ENCODE results near the gene NGLY1. TPM values are rescaled to one million over a fixed set of nuclear protein-coding genes. Genes with fewer than 3 reads are reported as not detected.

Gene NGLY1
- total RNA-seq, 6 experiments from 2014 or later: 20.8 to 53.1 (median 21.4) TPM

GRCh38 chr3:25706213-25706612, 77.0 kb downstream of the NGLY1 start:
- Histone ChIP-seq H3K36me3 (no peaks in the 10 kb centered on the region), H3K27me3 (no peaks in the 10 kb centered on the region), H3K4me1 (no peaks in the 10 kb centered on the region), H3K4me3 (no peak overlapping the region), H3K27ac (no peak overlapping the region), H3K9me3 (no peaks in the 10 kb centered on the region)
- intact Hi-C loops (cut with DNase I): no loop called here
- WGBS (ENCODE audit: insufficient coverage, low coverage, low lambda C conversion rate, missing lambda C conversion rate): 53% methylated on average over 4 of the region's 4 CpGs
- ATAC-seq (no peak), DNase-seq (no peak)
- TF ChIP-seq CTCF (IDR thresholded peaks at IDR 0.05) (no peak), POLR2A (IDR thresholded peaks at IDR 0.05) (no peak)

DNA sequence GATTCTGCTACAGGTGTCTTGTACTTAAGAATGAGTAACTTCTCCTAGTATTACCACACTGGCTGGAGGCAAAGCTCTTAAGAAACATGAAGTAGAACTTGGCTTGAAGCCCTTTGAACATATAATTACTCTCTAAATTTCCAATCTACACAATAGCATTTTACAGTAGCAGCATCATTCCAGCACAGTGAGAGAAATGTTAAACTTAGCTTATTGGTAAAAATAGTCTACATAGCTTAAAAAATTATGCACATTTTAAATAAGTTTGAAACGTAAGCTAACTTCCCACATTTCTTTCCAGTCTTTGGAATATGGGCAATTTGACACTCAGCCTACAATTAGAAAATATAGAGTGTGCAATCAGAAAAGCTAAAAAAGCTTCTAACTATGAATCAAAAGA, 85.7 kb downstream of the NGLY1 start:
- ATAC-seq: no peak

GRCh38 chr3:25695731-25696420, 87.4 kb downstream of the NGLY1 start:
- H3K9me3 ChIP-seq: no peaks in the 10 kb centered on the region
- no peak overlapping the region for H3K4me3 ChIP-seq
- ATAC-seq: peak in 1 of 4 donors; percentile 42
- peak in 1 of 3 donors; percentile 23 for DNase-seq
- TF ChIP-seq CTCF (IDR thresholded peaks at IDR 0.05) (no peak), POLR2A (IDR thresholded peaks at IDR 0.05) (no peak)
- intact Hi-C loops (cut with DNase I): no loop called here
- H3K27me3 ChIP-seq: no peaks in the 10 kb centered on the region
- H3K27ac ChIP-seq: no peak overlapping the region
- WGBS (ENCODE audit: insufficient coverage, low coverage, low lambda C conversion rate, missing lambda C conversion rate): 48% methylated on average over 4 of the region's 4 CpGs
- no peaks in the 10 kb centered on the region for H3K4me1 ChIP-seq
- H3K36me3 ChIP-seq: no peaks in the 10 kb centered on the region

More for the DNA sequence above, 85.7 kb downstream of the NGLY1 start:
- no peaks in the 10 kb centered on the region for H3K27me3 ChIP-seq
- no peak overlapping the region for H3K27ac ChIP-seq
- 25% methylated on average over 1 of the region's 1 CpG for WGBS (ENCODE audit: insufficient coverage, low coverage, low lambda C conversion rate, missing lambda C conversion rate)
- no peaks in the 10 kb centered on the region for H3K36me3 ChIP-seq
- H3K9me3 ChIP-seq: no peaks in the 10 kb centered on the region
- no peak for TF ChIP-seq POLR2A (IDR thresholded peaks at IDR 0.05)
- TF ChIP-seq CTCF (IDR thresholded peaks at IDR 0.05): no peak
- no peak for DNase-seq
- H3K4me1 ChIP-seq: no peaks in the 10 kb centered on the region
- no peak overlapping the region for H3K4me3 ChIP-seq
- intact Hi-C loops (cut with DNase I): no loop called here

GRCh38 chr3:25693238-25693637, 90.0 kb downstream of the NGLY1 start:
- no peaks in the 10 kb centered on the region for H3K9me3 ChIP-seq
- H3K27me3 ChIP-seq: no peaks in the 10 kb centered on the region
- H3K4me3 ChIP-seq: no peak overlapping the region
- no peaks in the 10 kb centered on the region for H3K4me1 ChIP-seq
- no peaks in the 10 kb centered on the region for H3K36me3 ChIP-seq
- no peak for TF ChIP-seq CTCF (IDR thresholded peaks at IDR 0.05)
- TF ChIP-seq POLR2A (IDR thresholded peaks at IDR 0.05): no peak
- no peak for ATAC-seq
- no peak for DNase-seq
- intact Hi-C loops (cut with DNase I): no loop called here
- no peak overlapping the region for H3K27ac ChIP-seq
- 60% methylated on average over 3 of the region's 3 CpGs for WGBS (ENCODE audit: insufficient coverage, low coverage, low lambda C conversion rate, missing lambda C conversion rate)
